DMS79 treated with DMSO at 0.1 percent for 48 hours (cell line): ENCODE data around the gene SAMD10.
A peak's percentile ranks its signal among the peaks of the same experiment; 100 is the strongest.
"Not testable (repeated sequence)": the region's sequence is repeated elsewhere in the genome, so short reads cannot be mapped to it uniquely, and the experiment has no call there.

Experiments used
- DNase-seq: peaks from one replicate; lab custom pipeline; 2025; lab: John Stamatoyannopoulos, UW

Gene SAMD10

GRCh38 chr20:64001607-64002011 is 22.2 kb upstream of the SAMD10 start:
- peak; percentile 92 for DNase-seq

- no peak for DNase-seq
These were observed 21.5 kb upstream of the SAMD10 start for GRCh38 chr20:64000906-64001305.

GRCh38 chr20:63982937-63983336 is 3.5 kb upstream of the SAMD10 start:
- DNase-seq = no peak

- peak; percentile 98 for DNase-seq
These were observed 1.6 kb upstream of the SAMD10 start, which contains the start of gene PRPF6 for GRCh38 chr20:63980806-63981728. TSS of gene PRPF6 (plus strand) at chr20:63981132. CDS start at chr20:63981246, 114 bp downstream.

- no peak for DNase-seq
These were observed 919 bp upstream of the SAMD10 start for GRCh38 chr20:63980317-63980805.

GRCh38 chr20:63979229-63979556 is 249 bp downstream of the SAMD10 start:
- DNase-seq = no peak

- peak; percentile 59 for DNase-seq
These were observed 868 bp downstream of the SAMD10 start for GRCh38 chr20:63978319-63979228.

- no peak for DNase-seq
These were observed 1.6 kb downstream of the SAMD10 start for GRCh38 chr20:63977739-63978276.

GRCh38 chr20:63976980-63977738 is 2.3 kb downstream of the SAMD10 start:
- DNase-seq = no peak

- not testable (repeated sequence) for DNase-seq
These were observed 2.9 kb downstream of the SAMD10 start for GRCh38 chr20:63976511-63976910.

- peak; percentile 92 for DNase-seq
These were observed 4.8 kb downstream of the SAMD10 start for GRCh38 chr20:63974402-63975200.

GRCh38 chr20:63973636-63974401 is 5.6 kb downstream of the SAMD10 start:
- DNase-seq = peak; percentile 78

- DNase-seq = no peak
These were observed 6.3 kb downstream of the SAMD10 start for GRCh38 chr20:63973160-63973479.

GRCh38 chr20:63972312-63973159 is 6.9 kb downstream of the SAMD10 start:
- DNase-seq = no peak

GRCh38 chr20:63971960-63972311 is 7.5 kb downstream of the SAMD10 start:
- DNase-seq = not testable (repeated sequence)

- DNase-seq = no peak
These were observed 8.6 kb downstream of the SAMD10 start for GRCh38 chr20:63970714-63971431.

GRCh38 chr20:63969838-63970713 is 9.4 kb downstream of the SAMD10 start, which contains the start of gene ZNF512B:
TSS of gene ZNF512B (minus strand) at chr20:63969930. CDS start at chr20:63967950, 1,980 bp downstream.
- peak; percentile 52 for DNase-seq
